NB4 (cell line): Measurements from ENCODE around the gene B3GAT3.

Experiments used
- CTCF ChIP-seq: IDR thresholded peaks from one replicate; pipeline ENCODE4 v1.5.1; 2012; ENCODE audit warnings: low read depth, low read length
- MAX ChIP-seq: IDR thresholded peaks from 2 replicates; pipeline ENCODE4 v1.6.1; 2011; ENCODE audit warnings: low read depth, low read length
- MYC ChIP-seq: IDR thresholded peaks from 2 replicates; pipeline ENCODE4 v1.6.1; 2011; ENCODE audit warnings: low read depth, low read length
- POLR2A ChIP-seq: IDR thresholded peaks from 2 replicates; pipeline ENCODE4 v1.6.1; 2011; ENCODE audit warnings: mild to moderate bottlenecking; ENCODE audit not compliant: insufficient read length; ENCODE audit errors: extremely low read depth

- TF ChIP-seq CTCF (no peak), POLR2A (peak; percentile 88), MAX (peak; percentile 52), MYC (peak; percentile 67)
These were observed 48.0 kb downstream of the B3GAT3 start, which contains the start of gene EEF1G for GRCh38 chr11:62573592-62574362.
